ENCODE measurements around the gene SLC66A1.

SLC66A1 gene

DNA sequence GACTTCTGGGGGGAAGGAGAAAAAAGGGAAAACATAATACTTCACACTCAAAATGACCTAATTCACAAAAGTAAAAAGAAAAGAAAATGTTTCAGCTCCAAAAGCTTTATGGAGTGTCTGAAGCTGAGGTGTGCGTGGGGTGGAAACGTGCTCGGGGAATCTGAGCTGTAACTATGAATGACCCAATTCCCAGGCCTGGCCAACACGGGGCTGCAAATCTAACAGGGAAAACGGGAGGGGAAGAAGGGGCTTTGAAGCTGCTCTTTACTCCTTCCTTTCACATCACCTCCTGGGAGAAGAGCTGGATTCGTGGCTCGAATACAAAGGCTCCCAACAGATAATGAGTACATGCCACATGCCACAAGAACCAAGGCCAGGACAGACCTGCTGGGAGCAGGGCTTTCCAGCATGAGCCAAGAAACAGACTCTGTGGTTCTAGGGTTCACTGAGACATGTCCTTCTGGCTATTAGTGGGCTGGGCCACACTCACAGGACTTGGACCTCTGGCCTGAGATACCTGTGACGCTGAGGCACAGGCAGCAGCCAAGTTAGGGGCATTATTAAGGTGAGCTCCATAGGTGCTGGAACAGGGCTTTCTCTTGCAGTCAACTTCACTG, 51.5 kb downstream of the SLC66A1 start:
- no peak for DNase-seq (ENCODE audit: low read depth)

DNA sequence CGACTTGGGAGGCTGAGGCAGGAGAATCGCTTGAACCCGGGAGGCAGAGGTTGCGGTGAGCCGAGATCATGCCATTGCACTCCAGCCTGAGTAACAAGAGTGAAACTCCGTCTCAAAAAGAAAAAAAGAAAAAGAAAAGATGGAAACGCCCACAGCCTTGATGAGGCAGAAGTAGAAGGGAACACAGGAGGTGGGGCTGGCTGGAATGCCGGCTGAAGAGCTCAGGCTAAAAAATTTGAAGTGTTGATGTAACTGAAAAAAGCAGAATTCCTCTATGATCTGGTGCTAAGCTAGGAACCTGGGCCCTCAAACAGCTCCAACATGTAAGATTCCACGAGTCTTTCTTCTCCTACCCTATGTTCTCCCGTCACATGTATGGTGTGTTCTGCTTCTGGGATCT, 53.6 kb downstream of the SLC66A1 start:
- DNase-seq (ENCODE audit: low read depth), result no peak

DNA sequence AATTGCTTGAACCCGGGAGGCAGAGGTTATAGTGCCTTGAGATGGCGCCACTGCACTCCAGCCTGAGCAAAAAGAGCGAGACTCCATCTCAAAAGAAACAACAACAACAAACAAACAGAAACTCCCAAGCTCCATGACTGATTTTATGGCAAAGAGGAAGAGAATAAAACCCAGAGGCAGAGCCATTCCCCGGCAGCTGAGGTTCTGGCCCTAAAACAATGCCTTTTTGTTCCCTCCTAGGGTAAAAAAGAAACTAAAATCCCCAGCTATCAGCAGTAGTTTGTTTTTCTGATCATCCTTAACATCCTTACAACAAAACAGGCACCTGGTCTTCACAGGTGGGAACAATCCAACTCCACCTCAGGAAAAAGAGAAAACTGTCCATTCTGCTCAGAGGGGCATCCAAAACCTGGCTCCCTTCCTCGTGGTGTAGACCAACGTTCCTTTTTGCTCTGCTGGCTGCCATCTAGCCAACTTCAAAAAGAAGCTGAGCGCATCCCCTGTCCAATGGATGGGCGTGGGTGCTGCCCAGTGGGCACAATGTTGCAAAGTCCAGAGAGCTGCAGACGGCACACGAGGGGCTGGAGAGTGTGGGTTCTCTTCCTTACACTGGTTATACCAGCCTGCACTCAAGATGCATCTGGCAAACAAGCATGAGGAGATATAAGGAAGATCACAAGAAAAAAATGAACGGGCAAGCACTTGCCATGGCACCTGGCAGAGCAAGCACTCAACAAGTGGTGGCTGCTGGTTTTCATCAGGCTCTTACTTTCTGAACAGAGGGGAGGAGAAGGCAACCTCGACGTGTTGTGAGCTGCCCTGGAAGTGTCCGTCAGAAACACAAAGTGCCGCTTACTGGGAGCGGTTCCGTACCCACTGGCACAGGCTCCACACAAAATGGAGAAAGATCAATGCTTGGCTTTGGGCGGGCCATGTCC, 54.7 kb downstream of the SLC66A1 start:
- DNase-seq (ENCODE audit: low read depth), result no peak

GRCh38 chr1:19367584-19368041, 55.5 kb downstream of the SLC66A1 start:
- DNase-seq (ENCODE audit: low read depth), result no peak

DNA sequence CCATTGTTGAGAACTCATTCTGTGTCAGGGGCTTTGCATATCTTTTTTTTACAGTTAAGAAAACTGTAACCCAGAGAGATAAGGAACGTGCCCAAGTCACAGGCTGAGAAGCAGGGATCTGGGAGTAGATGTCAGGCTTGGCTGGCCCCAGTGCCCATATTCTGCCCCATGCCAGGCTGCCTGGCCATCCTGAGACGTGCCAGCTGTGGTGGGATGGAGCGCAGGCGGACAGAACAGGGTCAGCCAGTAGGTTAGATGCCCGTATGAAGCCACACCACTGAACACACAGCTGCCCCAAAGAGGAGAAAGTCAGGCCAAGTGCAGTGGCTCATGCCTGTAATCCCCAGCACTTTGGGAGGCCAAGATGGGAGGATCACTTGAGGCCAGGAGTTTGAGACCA, 55.9 kb downstream of the SLC66A1 start:
- DNase-seq (ENCODE audit: low read depth), result no peak

DNA sequence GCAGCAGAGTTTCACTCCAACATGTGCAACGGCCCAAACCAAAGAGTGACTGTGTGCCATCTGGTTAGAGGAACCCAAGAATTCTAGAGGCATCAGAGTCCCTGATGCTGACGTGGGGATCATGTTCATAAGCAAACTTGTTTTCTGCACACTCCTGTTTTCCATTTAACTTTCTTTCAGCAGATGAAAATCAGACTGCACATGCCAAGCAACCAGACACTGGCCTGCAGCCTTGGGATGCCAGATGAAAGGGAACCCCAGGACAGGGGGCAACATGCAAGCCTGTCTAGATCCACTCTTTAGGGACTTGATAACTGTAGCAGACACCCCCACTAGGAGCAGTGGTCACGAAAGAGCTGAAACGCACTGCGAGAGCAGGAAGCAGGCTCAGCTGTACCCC, 56.8 kb downstream of the SLC66A1 start:
- no peak for DNase-seq (ENCODE audit: low read depth)

- DNase-seq (ENCODE audit: low read depth), result no peak
These were observed 57.4 kb downstream of the SLC66A1 start for GRCh38 chr1:19369396-19370090.

DNA sequence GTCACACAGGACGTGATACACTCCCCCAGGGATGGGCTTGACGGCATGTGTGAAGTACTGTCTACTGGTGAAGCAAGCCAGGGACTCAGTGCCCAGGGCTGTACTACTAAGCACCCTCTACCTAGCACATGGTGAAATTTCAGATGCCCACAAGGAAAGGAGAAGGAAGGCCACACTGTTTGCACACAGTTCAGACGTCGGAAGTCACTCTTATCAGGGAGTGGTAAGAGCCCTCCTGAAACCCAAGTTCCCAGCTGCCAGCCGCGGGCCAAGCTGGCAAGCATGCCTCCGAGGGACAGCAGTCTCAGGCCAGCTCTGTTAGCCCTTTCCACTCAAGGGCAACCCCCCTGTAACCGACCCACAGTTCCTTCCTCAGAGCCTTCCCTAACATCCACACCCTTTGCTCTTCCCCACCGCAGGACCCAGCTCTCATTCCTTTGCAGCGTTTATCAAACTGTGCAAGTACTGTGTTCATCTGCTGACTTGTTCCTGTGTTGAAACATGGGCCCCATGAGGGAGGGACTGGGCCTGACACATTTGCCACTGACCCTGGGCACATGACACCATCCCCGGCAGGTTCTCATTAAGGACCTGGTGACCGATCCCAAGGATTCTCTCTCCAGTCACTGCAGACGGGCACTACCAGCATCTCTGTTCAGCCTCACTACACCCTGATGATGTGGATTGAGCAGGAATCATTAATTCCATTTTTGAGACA, 58.5 kb downstream of the SLC66A1 start:
- DNase-seq (ENCODE audit: low read depth), result no peak

DNA sequence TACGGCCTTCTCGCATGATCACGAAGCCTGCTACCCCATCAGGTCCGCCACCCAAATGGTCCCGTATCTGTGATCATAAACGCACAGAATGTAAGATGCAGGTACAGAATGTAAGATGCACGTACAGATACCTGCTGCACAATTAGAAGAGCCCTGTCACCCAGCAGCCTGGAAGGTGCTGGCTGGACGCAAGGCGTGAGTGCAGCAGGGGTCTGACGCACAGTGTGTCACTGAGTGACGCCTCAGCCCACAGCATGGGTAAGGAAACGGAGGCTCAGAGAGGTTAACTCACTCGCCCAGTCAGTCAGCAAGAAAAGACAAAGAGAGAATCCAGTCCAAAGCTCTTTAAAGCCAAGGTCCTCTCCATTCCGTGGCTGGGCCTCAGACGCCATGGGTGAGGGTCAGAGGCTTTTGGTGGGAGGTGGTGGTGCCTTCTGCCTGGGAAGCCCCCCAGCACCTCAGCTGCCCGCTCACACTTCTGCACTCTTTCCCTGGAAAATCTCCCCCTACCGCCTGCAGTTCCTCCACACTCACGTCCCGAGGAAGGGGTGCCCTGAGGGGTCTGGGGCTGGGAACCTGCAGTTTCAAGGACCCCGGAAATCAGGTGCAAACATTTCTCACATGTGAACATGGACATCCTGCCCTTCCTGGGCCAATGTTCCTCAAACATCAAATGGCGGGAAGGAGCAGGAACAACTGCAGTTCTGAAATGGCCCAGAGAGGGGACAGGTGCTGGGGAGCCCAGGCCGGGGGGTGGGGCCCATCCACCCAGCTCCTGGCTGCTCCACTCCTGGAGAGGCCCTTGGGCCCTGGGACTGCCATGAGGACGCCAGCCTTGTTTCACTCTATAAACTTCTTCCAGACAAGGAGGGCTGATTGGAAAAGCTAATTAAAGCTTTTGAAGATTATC, 59.4 kb downstream of the SLC66A1 start:
- no peak for DNase-seq (ENCODE audit: low read depth)

DNA sequence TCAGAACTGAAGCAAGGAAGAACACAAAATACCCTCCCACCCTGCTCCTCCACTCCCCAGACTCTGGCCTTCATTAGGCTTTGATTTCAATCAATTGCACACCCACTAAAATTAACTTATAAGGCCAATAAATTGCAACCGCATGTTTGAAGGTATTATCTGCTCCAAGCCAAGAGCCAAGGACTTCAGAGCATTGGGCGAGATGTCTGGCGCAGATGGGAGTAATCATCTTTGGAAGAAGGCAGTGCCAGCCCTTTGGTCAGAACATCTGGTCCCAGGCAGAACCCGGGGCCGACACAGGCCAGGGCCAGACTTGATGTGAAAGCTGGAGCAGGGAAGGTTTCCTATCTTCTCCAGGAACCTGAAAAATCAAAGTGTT, 60.0 kb downstream of the SLC66A1 start:
- DNase-seq (ENCODE audit: low read depth), result no peak

- no peak for DNase-seq (ENCODE audit: low read depth)
These were observed 60.5 kb downstream of the SLC66A1 start for GRCh38 chr1:19372602-19373001.

DNA sequence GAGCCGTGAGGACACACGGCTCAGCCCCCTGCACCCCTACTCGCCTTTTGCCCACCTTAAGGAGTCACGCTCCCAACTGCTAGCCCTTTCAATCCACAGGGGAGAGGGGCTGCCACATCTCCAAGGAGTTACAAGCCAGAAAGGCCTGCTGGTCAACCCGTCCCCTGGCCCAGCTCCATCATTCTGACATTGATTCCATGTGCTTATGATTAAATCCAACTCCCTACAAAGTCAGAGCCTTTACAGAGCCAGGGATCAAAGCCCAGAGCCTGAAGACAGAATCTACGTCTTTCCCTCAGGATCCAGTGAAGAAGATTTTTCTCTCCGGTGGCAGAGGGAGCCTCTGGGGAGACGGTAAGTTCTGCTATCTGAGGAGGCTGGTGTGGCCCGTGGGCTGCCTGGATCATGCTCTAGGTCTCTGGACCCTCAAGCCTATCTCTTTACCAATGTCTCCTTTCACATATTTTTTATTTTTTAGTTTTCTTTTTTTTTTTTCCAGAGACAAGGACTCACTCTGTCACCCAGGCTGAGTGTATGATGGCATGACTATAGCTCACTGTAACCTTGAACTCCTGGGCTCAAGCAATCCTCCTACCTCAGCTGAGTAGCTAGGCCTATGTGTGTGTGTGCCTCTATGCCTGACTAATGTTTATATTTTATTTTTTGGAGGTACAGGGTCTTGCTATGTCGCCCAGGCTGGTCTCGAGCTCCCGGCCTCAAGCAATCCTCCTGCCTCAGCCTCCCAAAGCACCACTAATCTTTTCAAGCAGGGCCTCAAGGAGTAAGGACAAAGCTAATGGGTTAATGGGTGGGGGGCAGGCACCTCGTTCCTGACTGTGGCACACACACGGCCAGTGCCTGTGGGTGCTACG, 61.3 kb downstream of the SLC66A1 start:
- DNase-seq (ENCODE audit: low read depth), result no peak

- DNase-seq (ENCODE audit: low read depth), result no peak
These were observed 62.1 kb downstream of the SLC66A1 start for GRCh38 chr1:19374083-19374801.

GRCh38 chr1:19374926-19375325, 62.8 kb downstream of the SLC66A1 start:
- DNase-seq (ENCODE audit: low read depth), result no peak

GRCh38 chr1:19375631-19376400, 63.7 kb downstream of the SLC66A1 start:
- DNase-seq (ENCODE audit: low read depth), result no peak

GRCh38 chr1:19376428-19377372, 64.6 kb downstream of the SLC66A1 start:
- DNase-seq (ENCODE audit: low read depth), result no peak
